ENCODE measurements around the gene SMIM35.
"Not testable (repeated sequence)": the region's sequence is repeated elsewhere in the genome, so short reads cannot be mapped to it uniquely, and the experiment has no call there.

The SMIM35 gene

GRCh38 chr11:117980280-117980679 is 106.5 kb downstream of the SMIM35 start:
- no peak overlapping the region for H3K4me3 ChIP-seq (ENCODE audit: low read length)
- no peak for DNase-seq (ENCODE audit: low read depth)
- TF ChIP-seq CTCF (conservative IDR thresholded peaks at IDR 0.05; ENCODE audit: low read length) = no peak

GRCh38 chr11:117979481-117980211 is 107.1 kb downstream of the SMIM35 start:
- no peak for DNase-seq (ENCODE audit: low read depth)
- no peak overlapping the region for H3K4me3 ChIP-seq (ENCODE audit: low read length)
- TF ChIP-seq CTCF (conservative IDR thresholded peaks at IDR 0.05; ENCODE audit: low read length) = no peak

GRCh38 chr11:117978991-117979390 is 107.8 kb downstream of the SMIM35 start:
- no peak overlapping the region for H3K4me3 ChIP-seq (ENCODE audit: low read length)
- no peak for DNase-seq (ENCODE audit: low read depth)
- no peak for TF ChIP-seq CTCF (conservative IDR thresholded peaks at IDR 0.05; ENCODE audit: low read length)

GRCh38 chr11:117978291-117978910 is 108.4 kb downstream of the SMIM35 start:
- not testable (repeated sequence) for H3K4me3 ChIP-seq (ENCODE audit: low read length); DNase-seq (ENCODE audit: low read depth)

- H3K4me3 ChIP-seq (ENCODE audit: low read length); DNase-seq (ENCODE audit: low read depth): not testable (repeated sequence)
Measured at GRCh38 chr11:117977612-117978264, 109.0 kb downstream of the SMIM35 start.

GRCh38 chr11:117977029-117977428 is 109.7 kb downstream of the SMIM35 start:
- no peak overlapping the region for H3K4me3 ChIP-seq (ENCODE audit: low read length)
- no peak for TF ChIP-seq CTCF (conservative IDR thresholded peaks at IDR 0.05; ENCODE audit: low read length)
- DNase-seq (ENCODE audit: low read depth) = no peak

GRCh38 chr11:117976445-117976844 is 110.3 kb downstream of the SMIM35 start:
- TF ChIP-seq CTCF (conservative IDR thresholded peaks at IDR 0.05; ENCODE audit: low read length) = no peak
- H3K4me3 ChIP-seq (ENCODE audit: low read length) = no peak overlapping the region
- no peak for DNase-seq (ENCODE audit: low read depth)

GRCh38 chr11:117973503-117973860 is 113.3 kb downstream of the SMIM35 start:
- no peak for TF ChIP-seq CTCF (conservative IDR thresholded peaks at IDR 0.05; ENCODE audit: low read length)
- DNase-seq (ENCODE audit: low read depth) = no peak

More at GRCh38 chr11:117973503-117973860, 113.3 kb downstream of the SMIM35 start:
- H3K4me3 ChIP-seq (ENCODE audit: low read length) = no peak overlapping the region
